Fibroblast of lung (primary cell): Measurements from ENCODE around the gene LHX4.

Experiments
- CTCF ChIP-seq, 2 donors: IDR thresholded peaks in 1 of 2; conservative IDR thresholded peaks in 1 of 2; 1 replicate in 1 of 2; 2 replicates in 1 of 2; pipeline ENCODE4 v1.5.1; 2011 to 2012; ENCODE audit warnings: low read length in 2 of 2, control low read depth in 1 of 2, inconsistent platforms in 1 of 2, low read depth in 1 of 2, mild to moderate bottlenecking in 1 of 2
- EZH2 ChIP-seq: IDR thresholded peaks from 2 replicates; pipeline ENCODE4 v1.5.1; 2012; ENCODE audit warnings: low read length, control low read depth, mild to moderate bottlenecking; ENCODE audit errors: missing control alignments

GRCh38 chr1:180290265-180291001 lies 60.4 kb downstream of the LHX4 start:
- TF ChIP-seq CTCF (conservative IDR thresholded peaks at IDR 0.05 in 1 of 2, IDR thresholded peaks at IDR 0.05 in 1 of 2; ENCODE audit: low read depth in 1 of 2, low read length in 2 of 2) (no peak), EZH2 (no peak)
